ENCODE data around the gene CD302.

DNA sequence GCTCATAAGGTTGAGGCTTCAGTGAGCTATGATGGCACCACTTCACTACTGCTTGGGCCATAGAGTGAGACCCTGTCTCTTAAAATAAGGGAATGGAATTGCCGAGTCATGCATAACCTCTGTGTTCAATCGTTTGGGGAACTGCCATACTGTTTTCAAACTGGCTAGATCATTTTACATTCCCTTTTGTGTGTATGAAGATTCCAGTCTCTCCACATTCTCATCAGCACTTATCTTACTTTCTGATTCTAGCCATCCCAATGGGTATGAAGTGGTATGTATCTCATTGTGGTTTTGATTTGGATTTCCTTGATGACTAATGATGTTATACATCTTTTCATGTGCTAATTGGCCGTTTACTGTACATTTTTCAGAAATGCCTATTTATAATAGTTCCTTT lies 62.0 kb downstream of the CD302 start:
- TF ChIP-seq, protein P1, sequence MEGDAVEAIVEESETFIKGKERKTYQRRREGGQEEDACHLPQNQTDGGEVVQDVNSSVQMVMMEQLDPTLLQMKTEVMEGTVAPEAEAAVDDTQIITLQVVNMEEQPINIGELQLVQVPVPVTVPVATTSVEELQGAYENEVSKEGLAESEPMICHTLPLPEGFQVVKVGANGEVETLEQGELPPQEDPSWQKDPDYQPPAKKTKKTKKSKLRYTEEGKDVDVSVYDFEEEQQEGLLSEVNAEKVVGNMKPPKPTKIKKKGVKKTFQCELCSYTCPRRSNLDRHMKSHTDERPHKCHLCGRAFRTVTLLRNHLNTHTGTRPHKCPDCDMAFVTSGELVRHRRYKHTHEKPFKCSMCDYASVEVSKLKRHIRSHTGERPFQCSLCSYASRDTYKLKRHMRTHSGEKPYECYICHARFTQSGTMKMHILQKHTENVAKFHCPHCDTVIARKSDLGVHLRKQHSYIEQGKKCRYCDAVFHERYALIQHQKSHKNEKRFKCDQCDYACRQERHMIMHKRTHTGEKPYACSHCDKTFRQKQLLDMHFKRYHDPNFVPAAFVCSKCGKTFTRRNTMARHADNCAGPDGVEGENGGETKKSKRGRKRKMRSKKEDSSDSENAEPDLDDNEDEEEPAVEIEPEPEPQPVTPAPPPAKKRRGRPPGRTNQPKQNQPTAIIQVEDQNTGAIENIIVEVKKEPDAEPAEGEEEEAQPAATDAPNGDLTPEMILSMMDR (IDR thresholded peaks at IDR 0.05; ENCODE audit: extremely low read depth in 1 of 2, insufficient read depth in 1 of 2, low read depth in 1 of 2, low read length in 2 of 2): no peak
- no peak for TF ChIP-seq POLR2A (IDR thresholded peaks at IDR 0.05; ENCODE audit: low read depth, low read length)
- TF ChIP-seq JUN (IDR thresholded peaks at IDR 0.05; ENCODE audit: borderline replicate concordance, insufficient read depth, insufficient read length, low read depth): no peak
- TF ChIP-seq POLR2AphosphoS5 (IDR thresholded peaks at IDR 0.05; ENCODE audit: insufficient read depth, low read depth, low read length): no peak
- TF ChIP-seq, protein P2, sequence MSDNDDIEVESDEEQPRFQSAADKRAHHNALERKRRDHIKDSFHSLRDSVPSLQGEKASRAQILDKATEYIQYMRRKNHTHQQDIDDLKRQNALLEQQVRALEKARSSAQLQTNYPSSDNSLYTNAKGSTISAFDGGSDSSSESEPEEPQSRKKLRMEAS (IDR thresholded peaks at IDR 0.05; ENCODE audit: insufficient read depth, insufficient read length): no peak
- TF ChIP-seq EZH2 (IDR thresholded peaks at IDR 0.05; ENCODE audit: borderline replicate concordance, low read depth, low read length, severe bottlenecking): no peak
- TF ChIP-seq GATA2 (IDR thresholded peaks at IDR 0.05; ENCODE audit: insufficient read depth, insufficient read length, low read depth, low read length): no peak

Data from endothelial cell of umbilical vein (primary cell).